Neural progenitor cell (in vitro differentiated cells): ENCODE measurements around the gene LAYN. TPM values are rescaled to one million over a fixed set of nuclear protein-coding genes. Genes with fewer than 3 reads are reported as not detected.

ENCODE experiments used
- DNase-seq: peaks from one replicate; pipeline ENCODE4 v3.0.0-alpha.2; 2016; ENCODE audit warnings: low spot score
- H2AFZ ChIP-seq: fragments of 200-600 bp; sonication (generic); replicated peaks from 2 replicates; pipeline ENCODE4 v1.6.1; 2016; ENCODE audit warnings: antibody characterized with exemption
- H3F3A ChIP-seq: fragments of 200-600 bp; sonication (generic); 2 replicates; pipeline ENCODE4 v1.6.1; 2016; ENCODE audit warnings: antibody characterized with exemption, low read depth
- H3K27ac ChIP-seq: fragments of 200-600 bp; sonication (generic); 2 replicates; pipeline ENCODE4 v1.5.1; 2016; ENCODE audit warnings: mild to moderate bottlenecking
- H3K27me3 ChIP-seq: fragments of 200-600 bp; sonication (generic); 2 replicates; pipeline ENCODE4 v1.6.1; 2016; ENCODE audit warnings: mild to moderate bottlenecking, moderate library complexity
- H3K36me3 ChIP-seq: fragments of 200-600 bp; sonication (generic); 2 replicates; pipeline ENCODE4 v1.5.1; 2016
- H3K4me1 ChIP-seq: fragments of 200-600 bp; sonication (generic); 2 replicates; pipeline ENCODE4 v1.6.1; 2016; ENCODE audit warnings: mixed run types
- H3K4me2 ChIP-seq: fragments of 200-600 bp; sonication (generic); 2 replicates; pipeline ENCODE4 v1.6.1; 2016
- H3K4me3 ChIP-seq: fragments of 200-600 bp; sonication (generic); 2 replicates; pipeline ENCODE4 v1.5.1; 2016
- H3K79me2 ChIP-seq: fragments of 200-600 bp; sonication (generic); 2 replicates; pipeline ENCODE4 v1.6.1; 2016; ENCODE audit warnings: low read depth
- H3K9ac ChIP-seq: fragments of 200-600 bp; sonication (generic); 2 replicates; pipeline ENCODE4 v1.6.1; 2016
- H3K9me3 ChIP-seq: fragments of 200-600 bp; sonication (generic); 2 replicates; pipeline ENCODE4 v1.5.1; 2016; ENCODE audit warnings: low read depth
- H4K20me1 ChIP-seq: fragments of 200-600 bp; sonication (generic); 2 replicates; pipeline ENCODE4 v1.6.1; 2016; ENCODE audit warnings: low read depth
- H3K27ac Mint-ChIP-seq: 3 replicates; pipeline ENCODE4 v1.8.0; 2021; ENCODE audit warnings: mixed read lengths
- H3K27me3 Mint-ChIP-seq: 2 replicates; pipeline ENCODE4 v1.8.0; 2022; ENCODE audit warnings: low read depth, mild to moderate bottlenecking, inconsistent platforms, moderate library complexity, mixed read lengths; ENCODE audit not compliant: insufficient read depth
- H3K36me3 Mint-ChIP-seq: 3 replicates; pipeline ENCODE4 v1.8.0; 2021; ENCODE audit warnings: mixed read lengths
- H3K4me1 Mint-ChIP-seq: 3 replicates; pipeline ENCODE4 v1.8.0; 2021; ENCODE audit warnings: mixed read lengths
- H3K4me3 Mint-ChIP-seq: 3 replicates; pipeline ENCODE4 v1.8.0; 2021; ENCODE audit warnings: mild to moderate bottlenecking, moderate library complexity, mixed read lengths
- H3K9me3 Mint-ChIP-seq: 3 replicates; pipeline ENCODE4 v1.8.0; 2020; ENCODE audit warnings: mixed read lengths
- CTCF ChIP-seq: fragments of 200-600 bp; sonication (generic); IDR thresholded peaks from 2 replicates; pipeline ENCODE4 v1.5.1; 2017; ENCODE audit warnings: antibody characterized with exemption, mild to moderate bottlenecking
- EZH2 ChIP-seq: fragments of 200-600 bp; sonication (generic); IDR thresholded peaks from 2 replicates; pipeline ENCODE4 v1.6.1; 2017; ENCODE audit warnings: antibody characterized with exemption, mild to moderate bottlenecking, moderate library complexity
- EZH2phosphoT487 ChIP-seq: fragments of 200-600 bp; sonication (generic); IDR thresholded peaks from 2 replicates; pipeline ENCODE4 v1.6.1; 2017; ENCODE audit warnings: antibody characterized with exemption
- total RNA-seq: library from RNA; depleted of rRNA; stranded (reverse); fragments of >200 nt; gene quantifications from 2 replicates; pipeline ENCODE4 v1.2.3, GENCODE V29; 2015; ENCODE audit warnings: low replicate concordance

Gene LAYN
- total RNA-seq, 1 donor from 2014 or later = 0.26 TPM

GRCh38 chr11:111518668-111519067 is 21.9 kb upstream of the LAYN start:
- Histone ChIP-seq H3K4me2 (no peak overlapping the region), H3F3A (peaks cover 14% of the 10 kb centered on the region), H3K9ac (no peak overlapping the region), H3K36me3 (no peaks in the 10 kb centered on the region), H3K27me3 (peaks cover 19% of the 10 kb centered on the region), H4K20me1 (peaks cover 15% of the 10 kb centered on the region), H3K4me3 (no peak overlapping the region), H3K4me1 (peaks cover 12% of the 10 kb centered on the region), H3K9me3 (no peaks in the 10 kb centered on the region), H3K79me2 (no peaks in the 10 kb centered on the region), H2AFZ (no peak overlapping the region), H3K27ac (no peak overlapping the region)
- Mint-ChIP-seq H3K36me3 (no peaks in the 10 kb centered on the region), H3K27me3 (peaks cover 11% of the 10 kb centered on the region), H3K4me1 (peaks cover 13% of the 10 kb centered on the region), H3K4me3 (no peak overlapping the region), H3K27ac (no peak overlapping the region), H3K9me3 (no peaks in the 10 kb centered on the region)
- no peak for TF ChIP-seq EZH2phosphoT487
- TF ChIP-seq EZH2 = no peak
- TF ChIP-seq CTCF = no peak
- no peak for DNase-seq

GRCh38 chr11:111520560-111520959 is 20.0 kb upstream of the LAYN start:
- Histone ChIP-seq H3K79me2 (no peaks in the 10 kb centered on the region), H3K9me3 (no peaks in the 10 kb centered on the region), H2AFZ (no peak overlapping the region), H3K9ac (no peak overlapping the region), H3K36me3 (no peaks in the 10 kb centered on the region), H3K4me1 (peaks cover 4% of the 10 kb centered on the region), H3K4me2 (no peak overlapping the region), H4K20me1 (peaks cover under 1% of the 10 kb centered on the region), H3K27me3 (no peaks in the 10 kb centered on the region), H3K4me3 (no peak overlapping the region), H3F3A (peaks cover 4% of the 10 kb centered on the region), H3K27ac (no peak overlapping the region)
- H3K4me3 Mint-ChIP-seq = no peak overlapping the region
- no peak overlapping the region for H3K27ac Mint-ChIP-seq
- TF ChIP-seq EZH2phosphoT487 (no peak), CTCF (no peak), EZH2 (no peak)
- H3K4me1 Mint-ChIP-seq = no peaks in the 10 kb centered on the region
- no peak for DNase-seq
- H3K27me3 Mint-ChIP-seq = no peaks in the 10 kb centered on the region
- no peaks in the 10 kb centered on the region for H3K9me3 Mint-ChIP-seq
- H3K36me3 Mint-ChIP-seq = no peaks in the 10 kb centered on the region

- no peaks in the 10 kb centered on the region for H3K4me1 Mint-ChIP-seq
- no peak overlapping the region for H2AFZ ChIP-seq
- no peak overlapping the region for H3K4me3 Mint-ChIP-seq
- H3K4me3 ChIP-seq = no peak overlapping the region
- no peaks in the 10 kb centered on the region for H3K4me1 ChIP-seq
- H3K27me3 ChIP-seq = no peaks in the 10 kb centered on the region
- no peaks in the 10 kb centered on the region for H3K9me3 ChIP-seq
- no peaks in the 10 kb centered on the region for H3K9me3 Mint-ChIP-seq
- no peak overlapping the region for H3K27ac ChIP-seq
- no peaks in the 10 kb centered on the region for H3K36me3 Mint-ChIP-seq
- H3K79me2 ChIP-seq = no peaks in the 10 kb centered on the region
- no peaks in the 10 kb centered on the region for H3F3A ChIP-seq
- TF ChIP-seq EZH2phosphoT487 (no peak), CTCF (no peak), EZH2 (no peak)
- no peaks in the 10 kb centered on the region for H3K27me3 Mint-ChIP-seq
- H4K20me1 ChIP-seq = no peaks in the 10 kb centered on the region
- H3K27ac Mint-ChIP-seq = no peak overlapping the region
- no peak overlapping the region for H3K4me2 ChIP-seq
- DNase-seq = no peak
- no peaks in the 10 kb centered on the region for H3K36me3 ChIP-seq
- H3K9ac ChIP-seq = no peak overlapping the region
Observed at GRCh38 chr11:111521135-111521534, 19.4 kb upstream of the LAYN start.

- H3K9me3 Mint-ChIP-seq = no peaks in the 10 kb centered on the region
- H3K36me3 Mint-ChIP-seq = no peaks in the 10 kb centered on the region
- no peaks in the 10 kb centered on the region for H4K20me1 ChIP-seq
- H3K4me1 ChIP-seq = no peaks in the 10 kb centered on the region
- H3K4me3 Mint-ChIP-seq = no peak overlapping the region
- no peaks in the 10 kb centered on the region for H3K79me2 ChIP-seq
- H2AFZ ChIP-seq = no peak overlapping the region
- H3K4me1 Mint-ChIP-seq = no peaks in the 10 kb centered on the region
- no peaks in the 10 kb centered on the region for H3K27me3 ChIP-seq
- H3K36me3 ChIP-seq = no peaks in the 10 kb centered on the region
- no peak overlapping the region for H3K4me3 ChIP-seq
- no peak overlapping the region for H3K27ac Mint-ChIP-seq
- H3K9me3 ChIP-seq = no peaks in the 10 kb centered on the region
- H3K27me3 Mint-ChIP-seq = no peaks in the 10 kb centered on the region
- no peak overlapping the region for H3K9ac ChIP-seq
- no peak overlapping the region for H3K27ac ChIP-seq
- no peak for DNase-seq
- TF ChIP-seq CTCF (no peak), EZH2 (no peak), EZH2phosphoT487 (no peak)
- H3K4me2 ChIP-seq = no peak overlapping the region
- H3F3A ChIP-seq = no peaks in the 10 kb centered on the region
Observed at GRCh38 chr11:111522426-111522825, 18.1 kb upstream of the LAYN start.
